HG03060 (cell line): ENCODE data around the gene U2SURP.
A peak's percentile ranks its signal among the peaks of the same experiment; 100 is the strongest.
"Not testable (repeated sequence)": the region's sequence is repeated elsewhere in the genome, so short reads cannot be mapped to it uniquely, and the experiment has no call there.

Experiments used
- ATAC-seq: cut with Tn5 transposase; IDR thresholded peaks from one replicate; pipeline ENCODE4 v1.9.1; 2021; ENCODE audit warnings: low read depth, moderate number of reproducible peaks; ENCODE audit not compliant: unreplicated experiment

U2SURP gene

DNA sequence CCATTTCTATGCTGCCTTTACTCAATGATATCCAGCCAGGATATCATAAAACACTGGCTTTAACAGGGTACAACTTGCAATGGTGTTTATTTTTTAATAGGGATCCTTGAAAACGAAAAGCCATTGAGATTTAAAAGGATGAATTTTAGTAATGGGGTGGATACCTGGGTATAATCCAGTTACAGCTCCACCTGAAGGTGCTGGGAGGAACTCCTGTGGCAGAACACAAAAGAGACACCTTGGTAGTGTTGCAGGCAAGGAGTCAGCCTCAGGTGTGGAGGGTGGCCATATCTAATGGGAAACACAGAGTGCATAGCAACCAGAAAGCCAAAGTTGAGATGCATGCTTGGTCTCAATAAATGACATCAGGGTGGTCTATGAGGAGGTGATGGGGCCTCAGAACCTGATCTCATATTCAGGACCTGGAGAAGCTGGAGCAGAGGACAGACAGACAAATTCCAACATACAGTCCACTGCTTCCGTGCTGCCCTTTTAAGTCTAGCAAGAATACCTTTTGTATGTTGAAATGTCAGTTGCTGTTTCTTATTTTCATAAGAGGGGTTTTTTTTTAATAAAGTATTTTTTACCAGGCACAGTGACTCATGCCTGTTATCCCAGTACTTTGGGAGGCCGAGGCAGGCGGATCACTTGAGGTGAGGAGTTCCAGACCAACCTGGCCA is 25.9 kb upstream of the U2SURP start:
- ATAC-seq = no peak

DNA sequence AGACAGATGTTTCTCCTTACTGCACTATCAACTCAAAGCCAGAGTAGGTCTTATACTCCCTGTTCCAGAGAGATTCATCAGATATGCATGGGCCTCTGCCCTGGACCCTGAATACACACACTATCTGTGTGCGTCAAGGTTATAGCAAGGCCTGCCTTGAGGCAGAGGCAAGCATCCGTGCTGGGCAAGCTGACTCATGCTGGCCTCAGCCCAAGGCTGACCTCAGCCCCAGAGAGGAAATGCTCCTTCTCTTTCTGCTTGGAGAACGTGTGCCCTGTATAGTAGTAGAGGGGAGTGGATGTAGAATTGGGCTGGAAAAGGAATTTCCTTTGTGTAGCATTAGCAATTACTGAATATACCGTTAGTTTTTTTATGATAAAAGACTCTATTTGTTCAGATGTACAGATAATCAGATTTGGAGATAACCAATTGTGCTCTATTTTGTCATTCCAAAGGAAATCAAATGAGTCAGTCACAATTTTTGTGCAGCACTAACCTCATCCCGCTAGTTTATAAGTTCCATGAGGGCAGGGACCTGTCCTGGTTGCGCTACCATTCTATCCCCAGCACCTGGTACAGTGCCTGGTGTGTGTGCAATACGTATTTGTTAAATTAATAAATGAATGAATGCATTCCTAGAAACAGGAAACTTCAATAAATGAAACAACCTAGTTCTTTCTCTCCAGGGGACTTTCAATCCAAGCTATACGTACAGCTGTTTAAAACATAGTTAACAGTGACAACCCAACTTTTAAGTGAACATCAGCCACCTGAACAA is 24.6 kb upstream of the U2SURP start:
- no peak for ATAC-seq

DNA sequence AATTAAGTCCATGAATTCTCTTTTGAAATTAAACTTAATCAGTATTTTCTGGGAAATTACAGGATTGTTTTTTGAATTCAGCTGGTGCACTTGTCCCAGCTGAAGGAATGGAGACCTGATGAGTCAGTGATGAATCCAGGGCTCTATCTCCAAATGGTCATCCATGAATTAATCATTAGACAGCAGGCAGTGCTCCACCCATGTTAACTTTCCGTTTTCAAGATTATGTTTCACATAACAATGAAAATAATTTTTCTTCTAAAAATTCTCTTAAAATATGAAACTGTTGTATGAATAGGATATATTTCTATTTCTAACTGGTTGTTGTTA is 24.0 kb upstream of the U2SURP start:
- no peak for ATAC-seq

DNA sequence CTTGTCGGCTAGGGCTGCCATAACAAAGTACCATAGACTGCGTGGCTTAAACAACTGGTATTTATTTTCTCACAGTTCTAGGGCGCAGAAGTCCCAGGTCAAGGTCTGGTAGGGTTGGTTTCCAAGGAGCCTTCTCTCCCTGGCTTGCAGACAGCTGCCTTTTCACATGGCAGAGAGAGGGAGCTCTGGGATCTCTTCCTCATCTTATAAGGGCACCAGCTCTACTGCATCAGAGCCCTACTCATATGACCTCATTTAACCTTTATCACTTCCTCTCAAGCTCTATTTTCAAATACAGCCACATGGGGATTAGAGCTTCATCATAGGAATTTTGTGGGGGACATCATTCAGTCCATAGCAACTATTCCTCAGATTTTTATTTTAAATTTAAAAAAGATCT is 20.3 kb upstream of the U2SURP start:
- ATAC-seq = no peak

DNA sequence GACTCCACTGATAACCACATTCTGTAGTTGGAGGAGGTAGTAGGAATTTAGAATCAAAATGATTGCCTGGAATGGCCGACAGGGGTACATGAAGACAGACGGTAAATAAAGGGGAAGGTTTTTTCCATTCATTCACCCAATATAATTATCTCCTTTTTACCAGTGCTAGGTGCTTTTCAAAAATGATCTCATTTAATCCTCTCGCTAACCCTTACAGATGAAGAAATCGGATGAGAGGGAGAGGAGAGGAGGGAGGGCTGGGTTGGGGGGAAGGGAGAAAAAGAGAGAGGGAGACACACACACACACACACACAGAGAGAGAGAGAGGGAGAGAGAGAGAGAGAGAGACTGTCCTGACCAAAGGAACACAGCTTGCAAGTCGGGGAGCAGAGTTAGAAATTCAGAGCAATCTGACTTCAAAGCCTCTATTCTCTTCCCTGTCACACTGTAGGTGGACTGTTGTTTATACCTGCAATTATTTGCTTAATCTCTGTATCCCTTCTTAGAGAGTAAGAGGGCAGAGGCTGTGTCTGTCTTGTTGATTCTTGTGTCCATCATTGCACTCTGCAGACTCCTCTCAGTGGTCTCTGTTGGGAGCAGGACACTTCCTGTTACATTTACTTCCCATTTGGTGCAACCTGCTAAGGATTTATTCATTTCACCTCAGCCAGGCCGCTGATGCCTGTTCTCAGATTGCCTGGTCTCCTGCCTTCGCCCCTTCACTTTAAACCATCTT is 19.2 kb upstream of the U2SURP start:
- ATAC-seq = no peak

DNA sequence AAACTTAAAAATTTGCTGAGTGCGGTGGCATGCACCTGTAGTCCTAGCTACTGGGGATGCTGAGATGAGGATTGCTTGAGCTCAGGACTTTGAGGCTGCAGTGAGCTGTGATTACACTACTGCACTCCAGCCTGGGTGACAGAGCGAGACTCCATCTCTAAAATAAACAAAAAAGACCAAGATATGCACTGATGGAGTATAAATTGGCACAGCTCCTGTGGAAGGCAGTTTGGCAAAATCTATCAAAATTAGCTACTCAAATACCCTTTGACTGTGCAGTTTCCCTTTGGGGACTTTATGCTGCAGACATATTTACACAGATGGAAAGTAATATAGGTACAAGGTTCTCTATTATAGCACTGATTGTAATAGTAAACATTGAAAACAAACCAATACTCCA is 18.1 kb upstream of the U2SURP start:
- no peak for ATAC-seq

DNA sequence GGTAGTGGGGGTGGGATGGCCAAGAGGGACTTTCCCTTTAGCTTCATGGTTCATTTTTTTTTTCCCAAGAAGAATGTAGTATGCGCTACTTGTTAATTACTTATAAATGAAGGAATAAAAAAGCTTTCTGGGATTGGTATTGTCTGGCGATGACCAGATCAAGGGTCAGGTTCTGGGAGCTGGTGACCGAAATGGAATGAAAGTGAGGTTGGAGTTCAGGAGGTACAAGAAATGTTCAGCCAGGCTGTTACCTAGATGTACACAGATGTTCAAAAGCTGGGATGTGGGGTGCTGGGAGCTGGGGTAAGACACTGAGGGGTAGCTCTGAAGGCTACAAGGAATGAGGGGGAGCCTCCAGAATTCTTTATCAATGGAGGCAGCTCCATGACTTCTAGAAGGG is 17.1 kb upstream of the U2SURP start:
- ATAC-seq = no peak

DNA sequence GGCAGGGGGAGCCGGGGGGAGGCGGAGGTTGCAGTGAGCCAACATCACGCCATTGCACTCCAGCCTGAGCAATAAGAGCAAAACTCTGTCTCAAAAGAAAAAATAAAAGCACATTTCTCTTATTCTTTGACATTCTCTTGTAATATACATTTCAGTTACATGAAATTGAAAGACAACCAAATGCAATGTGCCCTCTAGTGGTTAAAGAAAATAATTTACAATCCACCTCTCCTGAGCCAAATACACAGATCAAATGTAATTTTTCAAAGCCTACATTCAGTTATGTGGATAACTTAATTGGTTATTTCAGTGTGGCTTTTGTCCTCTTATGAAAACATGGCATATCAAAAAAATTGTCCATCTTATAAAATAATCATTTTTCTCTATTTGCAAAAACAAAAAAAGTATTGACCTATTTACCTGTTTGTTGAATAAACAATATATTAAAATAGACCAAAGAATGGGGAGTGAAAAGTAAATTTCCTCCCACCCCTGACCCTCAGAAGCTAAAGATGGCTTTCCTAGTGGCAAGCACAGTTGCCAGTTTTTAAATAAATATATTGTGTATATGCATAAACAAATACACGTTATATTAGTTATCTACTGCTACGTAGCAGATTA is 14.2 kb upstream of the U2SURP start:
- ATAC-seq = no peak

DNA sequence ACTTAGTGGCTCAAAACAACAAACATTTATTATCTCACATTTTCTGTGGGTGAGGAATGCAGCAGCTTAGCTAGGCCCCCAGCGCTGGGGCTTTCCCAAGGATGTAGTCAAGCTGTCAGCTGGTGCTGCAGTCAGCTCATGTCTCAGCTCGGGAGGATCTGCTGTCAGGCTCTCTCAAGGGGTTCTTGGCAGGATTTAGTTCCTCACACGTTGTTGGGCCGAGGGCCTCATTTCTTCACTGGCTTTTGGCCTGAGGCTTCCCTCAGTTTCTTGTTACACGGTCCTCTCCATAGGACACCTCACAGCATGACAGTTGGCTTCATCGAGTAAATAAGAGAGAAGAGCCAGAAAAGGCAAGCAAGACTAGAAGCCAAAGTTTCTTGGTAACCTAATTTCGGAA is 13.7 kb upstream of the U2SURP start:
- no peak for ATAC-seq

DNA sequence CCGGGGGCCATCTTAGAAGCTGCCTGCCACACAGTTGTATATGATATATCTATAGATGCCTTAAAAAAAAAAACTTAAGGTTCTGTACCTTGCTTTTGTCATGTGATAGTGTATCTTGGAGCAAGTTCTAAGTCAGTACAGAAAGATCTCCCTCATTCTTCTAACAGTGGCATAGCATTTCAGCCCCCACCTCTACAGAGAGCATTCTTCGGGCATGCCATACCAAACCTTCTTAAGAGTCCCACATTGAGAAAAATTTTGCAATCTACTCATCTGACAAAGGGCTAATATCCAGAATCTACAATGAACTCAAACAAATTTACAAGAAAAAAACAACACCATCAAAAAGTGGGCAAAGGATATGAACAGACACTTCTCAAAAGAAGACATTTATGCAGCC is 13.1 kb upstream of the U2SURP start:
- not testable (repeated sequence) for ATAC-seq

DNA sequence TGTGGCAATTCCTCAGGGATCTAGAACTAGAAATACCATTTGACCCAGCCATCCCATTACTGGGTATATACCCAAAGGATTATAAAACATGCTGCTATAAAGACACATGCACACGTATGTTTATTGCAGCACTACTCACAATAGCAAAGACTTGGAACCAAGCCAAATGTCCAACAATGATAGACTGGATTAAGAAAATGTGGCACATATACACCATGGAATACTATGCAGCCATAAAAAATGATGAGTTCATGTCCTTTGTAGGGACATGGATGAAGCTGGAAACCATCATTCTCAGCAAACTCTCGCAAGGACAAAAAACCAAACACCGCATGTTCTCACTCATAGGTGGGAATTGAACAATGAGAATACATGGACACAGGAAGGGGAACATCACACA is 12.5 kb upstream of the U2SURP start:
- ATAC-seq = not testable (repeated sequence)

DNA sequence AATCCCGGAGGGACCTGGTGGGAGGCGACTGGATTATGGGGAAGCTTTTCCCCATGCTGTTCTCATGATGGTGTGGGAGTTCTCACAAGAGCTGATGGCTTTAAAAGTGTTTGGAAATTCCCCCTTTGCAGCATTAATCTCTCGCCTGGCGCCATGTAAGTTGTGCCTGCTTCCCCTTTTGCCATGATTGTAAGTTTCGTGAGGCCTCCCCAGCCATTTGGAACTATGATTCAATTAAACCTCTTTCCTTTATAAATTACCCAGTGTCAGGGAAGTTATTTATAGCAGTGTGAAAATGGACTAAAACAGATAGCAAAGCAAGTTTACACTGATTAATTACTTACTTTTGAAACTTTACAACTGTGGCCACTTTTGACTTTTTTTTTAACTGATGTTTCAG is 10.6 kb upstream of the U2SURP start:
- no peak for ATAC-seq

DNA sequence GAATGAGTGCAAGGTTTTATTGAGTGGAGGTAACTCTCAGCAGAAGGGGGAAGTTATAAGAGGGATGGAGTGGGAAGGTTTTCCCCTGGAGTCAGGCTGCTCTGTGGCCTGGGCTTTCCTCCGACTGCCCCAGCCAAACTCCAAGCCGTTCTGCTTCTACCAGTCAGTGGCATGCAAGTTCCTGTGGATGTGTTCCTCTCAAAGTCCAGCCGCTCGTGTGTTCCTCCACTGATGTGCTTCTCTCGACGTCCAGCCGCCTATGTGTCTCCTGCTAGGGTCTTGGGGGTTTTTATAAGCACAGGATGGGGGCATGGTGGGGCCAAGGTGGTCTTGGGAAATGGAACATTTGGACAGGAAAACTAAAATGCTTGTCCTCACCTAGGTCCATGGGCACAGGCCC is 9.0 kb upstream of the U2SURP start:
- no peak for ATAC-seq

DNA sequence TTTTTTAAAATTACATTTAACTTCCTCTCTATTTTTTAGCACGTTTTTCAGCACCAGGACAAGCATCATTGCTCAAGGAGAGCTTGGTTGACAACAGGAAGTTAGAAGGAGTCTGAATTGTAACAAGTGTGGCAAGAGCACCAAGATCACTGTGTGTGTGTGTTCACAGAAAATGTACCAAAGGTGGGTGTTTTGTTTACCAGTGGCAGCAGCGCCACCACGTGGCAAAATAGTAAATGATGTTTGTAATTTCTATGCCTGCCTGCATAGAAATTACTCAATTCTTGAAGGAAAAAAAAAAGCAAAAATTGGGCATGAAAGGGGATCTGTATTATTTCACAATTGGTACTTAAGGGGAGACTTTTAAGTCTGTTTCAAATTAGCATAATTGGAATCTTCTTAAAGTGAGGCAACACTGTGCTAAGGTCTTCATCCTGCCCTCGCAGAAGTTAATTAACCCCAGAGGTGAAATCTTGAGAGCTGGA is 7.4 kb upstream of the U2SURP start:
- ATAC-seq = peak; percentile 69

DNA sequence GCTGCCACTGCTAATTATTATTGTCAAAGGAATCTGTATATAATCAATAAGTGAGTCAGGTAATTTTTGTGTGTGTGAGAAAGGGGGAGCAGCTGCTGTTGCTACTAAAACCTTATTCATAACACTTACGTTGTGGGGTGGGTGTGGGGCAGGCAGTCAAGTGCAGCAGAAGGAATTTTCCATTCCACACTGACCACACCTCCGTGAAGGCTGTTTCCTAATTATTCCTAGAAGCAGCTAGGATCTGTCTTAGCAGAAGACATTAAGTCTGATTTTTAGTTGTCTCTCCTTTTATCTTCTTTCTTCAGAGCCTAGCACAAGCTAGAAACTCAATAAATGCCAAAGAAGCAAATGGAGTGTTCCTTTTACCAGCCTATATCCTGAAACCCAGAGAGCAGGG is 4.0 kb upstream of the U2SURP start:
- no peak for ATAC-seq

DNA sequence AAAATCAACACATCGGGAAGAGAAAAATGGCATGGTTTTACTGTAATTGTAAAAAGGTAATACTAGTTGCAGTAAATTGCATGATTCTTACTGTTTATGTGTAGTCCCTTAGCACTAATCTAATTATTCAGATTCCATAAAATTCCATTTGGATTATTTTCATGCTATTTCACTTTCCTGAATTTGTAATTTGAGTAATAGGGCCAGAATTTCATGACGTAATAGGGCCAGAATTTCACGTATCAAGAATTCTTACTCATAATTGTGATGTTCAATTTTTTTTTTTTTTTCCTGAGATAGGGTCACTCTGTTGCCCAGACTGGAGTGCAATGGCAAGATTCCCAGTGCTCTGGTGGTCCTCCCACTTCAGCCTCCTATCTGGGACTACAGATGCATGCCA is 2.9 kb upstream of the U2SURP start:
- ATAC-seq = no peak

DNA sequence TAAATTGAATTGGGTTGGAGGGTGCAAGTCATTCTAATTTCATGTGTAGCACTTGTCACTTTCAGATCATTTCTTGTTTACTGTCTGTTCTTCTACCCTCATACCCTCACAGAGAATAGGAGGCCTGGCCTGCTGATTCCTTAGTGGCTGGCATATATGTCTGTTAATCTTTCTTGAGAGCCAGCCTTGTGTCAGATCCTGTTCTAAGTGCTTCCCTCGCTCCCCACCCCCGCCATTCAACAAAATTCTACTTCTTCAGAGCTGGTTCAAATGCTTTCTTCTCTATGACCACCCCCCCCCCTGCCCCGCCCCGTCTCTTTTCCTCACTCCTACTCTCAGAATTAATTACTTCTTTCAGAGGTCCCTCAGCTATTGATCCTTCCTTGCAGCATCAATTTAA is 1.5 kb upstream of the U2SURP start:
- ATAC-seq = no peak

DNA sequence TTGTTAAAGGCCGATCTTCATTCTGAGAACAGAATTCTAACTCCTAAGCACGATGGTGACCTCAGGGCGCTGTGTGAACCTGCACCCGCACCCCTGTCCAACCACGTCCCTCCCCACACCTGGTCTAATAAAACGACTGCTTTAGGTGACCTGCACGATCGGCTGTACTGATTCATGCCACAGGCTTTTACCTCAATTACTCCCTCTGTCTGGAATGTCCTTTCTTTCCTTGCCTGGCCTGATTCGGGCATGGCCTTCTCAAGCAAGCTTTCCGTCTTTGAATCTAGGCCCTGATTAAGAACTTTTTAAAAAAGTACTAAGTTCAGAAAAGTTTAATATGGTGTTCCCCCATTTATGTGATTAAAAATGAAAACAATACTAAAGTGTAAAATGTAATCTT is 842 bp upstream of the U2SURP start:
- ATAC-seq = no peak

DNA sequence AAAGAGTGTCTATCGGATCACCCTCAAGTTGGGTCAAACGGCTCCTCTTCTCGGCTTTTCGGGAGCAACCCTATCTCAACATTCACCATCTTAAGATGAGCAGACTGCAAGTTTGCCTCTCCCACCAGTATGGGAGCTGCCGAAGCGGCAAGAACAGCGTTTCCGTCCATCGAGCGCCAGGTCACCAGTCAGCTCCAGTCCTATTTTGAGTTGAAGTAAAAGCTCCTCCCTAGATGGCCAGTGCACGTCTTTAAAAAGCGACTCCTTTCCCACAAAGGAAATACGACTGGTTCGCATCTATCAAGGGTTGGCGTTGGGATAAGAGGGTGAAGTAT is 369 bp upstream of the U2SURP start:
- peak; percentile 42 for ATAC-seq

DNA sequence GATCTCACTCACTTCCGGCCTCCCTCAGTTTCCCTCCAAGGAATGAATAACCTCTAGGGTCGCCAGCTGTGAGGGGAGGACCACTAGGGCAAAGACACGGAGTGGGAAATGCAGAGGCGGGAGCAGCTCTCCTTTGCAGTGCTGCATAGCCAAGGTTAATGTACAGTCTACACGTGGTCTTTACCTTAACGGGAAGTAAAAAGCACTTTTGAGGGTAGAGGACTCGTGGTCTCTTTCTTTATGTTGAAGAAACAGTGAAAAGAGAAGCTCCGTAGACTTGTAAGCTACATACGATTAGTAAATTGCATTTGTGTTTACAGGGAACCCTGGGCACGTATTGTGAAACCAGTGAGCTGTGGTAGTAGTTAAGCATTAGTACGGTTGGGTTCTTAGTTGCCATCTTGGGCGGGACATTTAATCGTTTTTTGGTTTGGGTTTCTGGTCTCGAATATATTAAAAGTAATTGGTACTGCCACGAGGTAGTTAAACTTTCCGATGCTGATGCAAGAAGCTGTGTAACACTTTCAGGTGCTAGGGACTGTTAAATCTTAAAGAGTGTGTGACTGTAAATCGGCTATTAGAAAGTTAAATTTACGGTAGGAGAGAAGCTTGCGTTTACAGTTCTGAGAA is 828 bp downstream of the U2SURP start:
- ATAC-seq = peak; percentile 18

DNA sequence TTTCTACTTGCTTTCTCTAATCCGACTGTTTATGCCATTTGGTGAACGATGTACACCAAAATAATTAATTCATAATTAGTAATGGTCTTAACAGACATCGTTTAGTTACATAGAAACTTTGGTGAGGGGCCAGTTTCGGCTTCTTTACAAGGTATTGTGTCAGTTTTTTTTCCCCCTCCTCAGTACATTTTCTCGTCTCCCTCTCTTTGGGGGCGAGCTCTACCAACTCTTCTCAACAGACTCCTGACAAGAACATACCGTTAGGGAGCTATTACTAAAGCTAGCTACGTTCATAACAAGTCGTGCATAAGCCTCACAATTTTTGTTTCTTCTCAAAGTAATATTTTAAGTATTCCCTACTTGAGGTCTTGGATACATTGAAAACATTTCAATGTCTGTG is 1.4 kb downstream of the U2SURP start:
- ATAC-seq = no peak
